Osteocyte (in vitro differentiated cells): Measurements from ENCODE around the gene RHOD. TPM values are rescaled to one million over a fixed set of nuclear protein-coding genes. Genes with fewer than 3 reads are reported as not detected.

Source experiments
- DNase-seq: peaks from one replicate; pipeline ENCODE4 v3.0.0; 2021; ENCODE audit warnings: mixed read lengths; ENCODE audit not compliant: unreplicated experiment; ENCODE audit errors: extremely low spot score
- H3K27ac Mint-ChIP-seq: one replicate; pipeline ENCODE4 v1.8.0; 2021; ENCODE audit warnings: mild to moderate bottlenecking, mixed read lengths; ENCODE audit not compliant: unreplicated experiment
- H3K27me3 Mint-ChIP-seq: one replicate; pipeline ENCODE4 v1.8.0; 2021; ENCODE audit warnings: mixed read lengths; ENCODE audit not compliant: unreplicated experiment
- H3K36me3 Mint-ChIP-seq: one replicate; pipeline ENCODE4 v1.8.0; 2021; ENCODE audit warnings: mixed read lengths; ENCODE audit not compliant: unreplicated experiment
- H3K4me1 Mint-ChIP-seq: one replicate; pipeline ENCODE4 v1.8.0; 2021; ENCODE audit warnings: mixed read lengths; ENCODE audit not compliant: unreplicated experiment
- H3K4me3 Mint-ChIP-seq: one replicate; pipeline ENCODE4 v1.8.0; 2021; ENCODE audit warnings: mild to moderate bottlenecking, moderate library complexity, mixed read lengths; ENCODE audit not compliant: unreplicated experiment
- H3K9me3 Mint-ChIP-seq: one replicate; pipeline ENCODE4 v1.8.0; 2021; ENCODE audit warnings: mixed read lengths; ENCODE audit not compliant: unreplicated experiment
- long read RNA-seq: library from polyadenylated mRNA; unstranded; transcript quantifications from one replicate; pipeline ENCODE4 v2.0.0, GENCODE V29; 2021
- total RNA-seq: library from RNA; stranded (reverse); gene quantifications from 2 replicates; pipeline ENCODE4 v1.2.1, GENCODE V29; 2021
- TF ChIP-seq, protein P1 (sequence below): fragments of 200-600 bp; sonication (generic); IDR thresholded peaks from 2 replicates; pipeline ENCODE4 v1.5.0; 2021; ENCODE audit warnings: antibody characterized with exemption, mild to moderate bottlenecking, moderate library complexity

RHOD gene, protein sequence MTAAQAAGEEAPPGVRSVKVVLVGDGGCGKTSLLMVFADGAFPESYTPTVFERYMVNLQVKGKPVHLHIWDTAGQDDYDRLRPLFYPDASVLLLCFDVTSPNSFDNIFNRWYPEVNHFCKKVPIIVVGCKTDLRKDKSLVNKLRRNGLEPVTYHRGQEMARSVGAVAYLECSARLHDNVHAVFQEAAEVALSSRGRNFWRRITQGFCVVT
- 9.3 and 9.4 TPM in 2 replicates for total RNA-seq
- long read RNA-seq, partial matches to known transcripts, result 0 of 1 reads
- long read RNA-seq, other reads (novel, unspliced or antisense), result 0 of 1 reads

DNA sequence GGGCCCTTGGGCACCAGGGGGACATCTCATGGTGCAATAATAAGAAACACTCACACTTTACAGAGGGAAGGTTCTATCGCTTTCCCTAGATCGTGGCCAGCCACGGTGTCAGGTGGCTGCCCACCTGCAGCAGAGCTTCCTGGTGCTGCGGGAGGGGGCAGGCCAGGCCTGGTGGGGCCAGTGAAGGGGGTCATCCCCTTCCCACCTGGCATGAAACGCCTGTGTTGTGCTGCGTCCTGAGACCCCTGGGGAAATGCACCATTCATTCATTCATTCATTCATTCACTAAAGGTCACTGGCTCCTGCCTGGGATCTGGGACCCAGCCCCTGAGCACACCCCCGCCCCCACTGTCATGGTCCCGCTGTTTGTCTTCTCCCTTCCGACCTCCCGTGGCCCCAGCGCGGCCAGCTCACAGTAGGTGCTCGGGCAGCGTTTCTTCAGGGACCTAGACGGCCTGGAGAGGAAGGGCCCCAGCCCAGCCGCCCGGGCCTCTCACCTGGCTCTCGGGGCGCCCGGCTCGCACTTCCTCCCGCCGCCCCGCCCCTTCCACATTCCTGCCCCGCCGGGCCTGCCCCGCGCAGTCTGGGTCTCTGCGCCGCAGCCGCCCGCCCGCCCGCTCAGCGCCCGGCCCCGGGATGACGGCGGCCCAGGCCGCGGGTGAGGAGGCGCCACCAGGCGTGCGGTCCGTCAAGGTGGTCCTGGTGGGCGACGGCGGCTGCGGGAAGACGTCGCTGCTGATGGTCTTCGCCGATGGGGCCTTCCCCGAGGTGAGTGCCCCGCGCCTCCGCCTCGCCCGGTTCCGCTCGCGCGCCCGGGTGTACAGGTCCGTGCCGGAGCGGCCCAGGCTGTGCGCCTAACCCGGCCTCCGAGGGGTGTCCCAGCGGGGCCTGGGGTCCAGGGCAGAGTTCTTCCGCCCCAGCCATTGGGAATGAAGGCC is at the start of gene RHOD:
Gene RHOD, plus strand, starts transcription at position 581 of the 938 bp plus-strand sequence. Its CDS starts 56 bp downstream, at position 637.
- Mint-ChIP-seq H3K27me3 (no peaks in the 10 kb centered on the region), H3K27ac (no peak within 1 kb of the TSS), H3K9me3 (no peaks in the 10 kb centered on the region), H3K4me1 (peaks cover 12% of the 10 kb centered on the region), H3K36me3 (no peaks in the 10 kb centered on the region), H3K4me3 (peak within 1 kb of the TSS; percentile 73)
- no peak for DNase-seq
- TF ChIP-seq, protein P1, sequence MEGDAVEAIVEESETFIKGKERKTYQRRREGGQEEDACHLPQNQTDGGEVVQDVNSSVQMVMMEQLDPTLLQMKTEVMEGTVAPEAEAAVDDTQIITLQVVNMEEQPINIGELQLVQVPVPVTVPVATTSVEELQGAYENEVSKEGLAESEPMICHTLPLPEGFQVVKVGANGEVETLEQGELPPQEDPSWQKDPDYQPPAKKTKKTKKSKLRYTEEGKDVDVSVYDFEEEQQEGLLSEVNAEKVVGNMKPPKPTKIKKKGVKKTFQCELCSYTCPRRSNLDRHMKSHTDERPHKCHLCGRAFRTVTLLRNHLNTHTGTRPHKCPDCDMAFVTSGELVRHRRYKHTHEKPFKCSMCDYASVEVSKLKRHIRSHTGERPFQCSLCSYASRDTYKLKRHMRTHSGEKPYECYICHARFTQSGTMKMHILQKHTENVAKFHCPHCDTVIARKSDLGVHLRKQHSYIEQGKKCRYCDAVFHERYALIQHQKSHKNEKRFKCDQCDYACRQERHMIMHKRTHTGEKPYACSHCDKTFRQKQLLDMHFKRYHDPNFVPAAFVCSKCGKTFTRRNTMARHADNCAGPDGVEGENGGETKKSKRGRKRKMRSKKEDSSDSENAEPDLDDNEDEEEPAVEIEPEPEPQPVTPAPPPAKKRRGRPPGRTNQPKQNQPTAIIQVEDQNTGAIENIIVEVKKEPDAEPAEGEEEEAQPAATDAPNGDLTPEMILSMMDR, result no peak

DNA sequence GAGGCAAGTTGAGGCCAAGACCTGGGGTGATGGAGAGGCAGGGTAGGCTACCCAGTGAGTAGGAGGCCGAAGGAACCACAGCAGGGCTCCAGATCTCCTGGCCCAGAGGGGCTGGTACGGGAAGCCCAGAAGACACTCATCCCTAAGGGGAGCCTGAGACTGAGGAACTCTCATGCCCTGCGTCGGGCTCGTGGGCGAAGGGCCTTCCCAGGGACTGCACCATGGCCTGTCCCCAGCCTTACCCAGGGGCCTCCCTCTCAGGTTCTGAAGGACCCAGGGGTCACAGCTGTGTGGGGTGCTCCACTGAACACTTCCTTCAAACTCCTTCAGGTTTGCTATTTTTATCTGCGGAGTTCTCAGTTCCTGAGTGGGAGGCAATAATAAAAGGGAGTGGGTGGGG is 49.5 kb upstream of the RHOD start:
- TF ChIP-seq, protein P1, result no peak
- DNase-seq, result no peak
- Mint-ChIP-seq H3K9me3 (no peaks in the 10 kb centered on the region), H3K27me3 (no peaks in the 10 kb centered on the region), H3K27ac (no peak overlapping the region), H3K4me3 (no peak overlapping the region), H3K36me3 (no peaks in the 10 kb centered on the region), H3K4me1 (peaks cover 4% of the 10 kb centered on the region)

DNA sequence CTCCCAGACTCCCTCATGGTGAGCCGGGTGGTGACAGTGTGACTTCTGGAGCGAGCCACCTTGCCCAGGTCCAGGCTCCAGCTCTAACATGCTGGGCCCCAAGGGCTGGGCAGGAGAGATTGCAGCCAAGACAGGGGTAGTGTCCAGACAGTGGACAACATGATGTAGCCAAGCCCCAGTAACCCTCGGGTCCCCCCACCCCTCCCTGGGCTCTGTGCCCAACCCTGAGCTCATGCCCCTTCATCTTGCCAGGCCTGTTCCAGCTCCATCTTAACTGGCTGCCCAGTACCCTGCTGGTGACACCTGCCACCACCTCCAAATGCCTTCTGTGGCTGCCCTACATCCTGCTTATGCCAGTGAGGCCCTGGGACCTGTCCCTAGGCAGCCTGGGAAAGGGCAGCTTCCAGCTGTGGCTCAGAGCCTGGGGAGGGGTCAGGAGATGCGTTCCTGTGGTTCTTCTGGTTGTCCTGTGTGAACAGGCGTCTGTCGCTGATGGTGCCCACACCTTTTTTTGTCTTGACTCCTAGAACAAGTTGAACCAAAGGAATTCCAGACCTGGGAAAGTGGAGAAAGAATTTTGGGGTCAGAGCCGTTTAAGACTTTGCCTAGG is 46.2 kb upstream of the RHOD start:
- H3K4me1 Mint-ChIP-seq, result no peaks in the 10 kb centered on the region
- TF ChIP-seq, protein P1, result no peak
- H3K9me3 Mint-ChIP-seq, result no peaks in the 10 kb centered on the region
- DNase-seq, result no peak
- no peaks in the 10 kb centered on the region for H3K36me3 Mint-ChIP-seq
- no peak overlapping the region for H3K27ac Mint-ChIP-seq
- H3K4me3 Mint-ChIP-seq, result no peak overlapping the region
- H3K27me3 Mint-ChIP-seq, result no peaks in the 10 kb centered on the region

DNA sequence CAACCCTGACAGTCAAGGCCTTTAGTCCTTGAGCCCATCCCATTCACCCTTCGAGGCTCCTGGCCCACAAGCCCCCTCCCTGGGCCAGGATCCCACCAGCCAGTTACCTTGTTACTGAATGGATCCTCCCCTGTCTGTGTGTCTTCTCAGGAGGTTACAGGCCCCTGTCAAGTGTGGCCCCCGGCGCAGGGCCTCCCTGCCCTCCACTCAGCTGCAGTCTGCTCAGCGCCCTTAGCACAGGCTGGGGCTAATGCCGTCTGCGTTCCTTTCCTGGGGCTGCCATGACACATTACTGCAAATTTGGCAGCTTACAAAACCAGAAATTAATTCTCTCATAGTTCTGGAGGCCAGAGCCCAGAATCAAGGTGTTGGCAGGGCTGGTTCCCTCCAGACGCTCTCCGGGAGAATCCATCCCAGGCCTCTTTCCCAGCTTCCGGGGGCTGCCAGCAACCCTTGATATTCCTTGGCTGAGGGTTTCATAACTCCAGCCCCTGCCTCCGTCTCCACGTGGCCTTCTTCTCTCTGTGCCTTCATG is 43.1 kb upstream of the RHOD start:
- H3K4me3 Mint-ChIP-seq, result no peak overlapping the region
- no peaks in the 10 kb centered on the region for H3K27me3 Mint-ChIP-seq
- H3K4me1 Mint-ChIP-seq, result no peaks in the 10 kb centered on the region
- no peaks in the 10 kb centered on the region for H3K9me3 Mint-ChIP-seq
- no peaks in the 10 kb centered on the region for H3K36me3 Mint-ChIP-seq
- TF ChIP-seq, protein P1, result no peak
- DNase-seq, result no peak
- no peak overlapping the region for H3K27ac Mint-ChIP-seq
